ENCODE data around the gene DLX2. TPM values are rescaled to one million over a fixed set of nuclear protein-coding genes. Genes with fewer than 3 reads are reported as not detected.

DLX2 gene
- not detected in 2 replicates for total RNA-seq

GRCh38 chr2:172102391-172103359 lies at the start of gene DLX2:
DLX2 (minus strand) TSS chr2:172102900; CDS start chr2:172102538, 362 bp downstream.

DNA sequence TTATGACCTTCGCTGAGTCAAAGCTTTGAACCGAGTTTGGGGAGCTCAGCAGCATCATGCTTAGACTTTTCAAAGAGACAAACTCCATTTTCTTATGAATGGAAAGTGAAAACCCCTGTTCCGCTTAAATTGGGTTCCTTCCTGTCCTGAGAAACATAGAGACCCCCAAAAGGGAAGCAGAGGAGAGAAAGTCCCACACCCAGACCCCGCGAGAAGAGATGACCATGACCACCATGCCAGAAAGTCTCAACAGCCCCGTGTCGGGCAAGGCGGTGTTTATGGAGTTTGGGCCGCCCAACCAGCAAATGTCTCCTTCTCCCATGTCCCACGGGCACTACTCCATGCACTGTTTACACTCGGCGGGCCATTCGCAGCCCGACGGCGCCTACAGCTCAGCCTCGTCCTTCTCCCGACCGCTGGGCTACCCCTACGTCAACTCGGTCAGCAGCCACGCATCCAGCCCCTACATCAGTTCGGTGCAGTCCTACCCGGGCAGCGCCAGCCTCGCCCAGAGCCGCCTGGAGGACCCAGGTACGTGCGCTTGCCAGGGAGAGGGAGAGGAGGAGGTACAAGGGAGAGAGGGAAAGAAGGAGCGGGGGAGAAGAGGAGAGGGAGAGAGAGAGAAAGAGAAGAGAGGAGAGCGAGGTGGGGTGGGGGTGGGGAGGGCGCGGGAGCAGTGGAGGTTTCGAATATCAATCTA lies 17.1 kb downstream of the DLX2 start, which contains the start of gene DLX1:
Gene DLX1, plus strand, starts transcription at position 48 of the 700 bp plus-strand sequence. Its CDS starts 171 bp downstream, at position 219.

Other genes starting within 250 kb of the DLX2 start
- 21.1 and 25.4 TPM in 2 replicates for gene SLC25A12, start 208.7 kb downstream of the DLX2 start, total RNA-seq
- 81.0 and 86.7 TPM in 2 replicates for gene HAT1, start 180.4 kb downstream of the DLX2 start, total RNA-seq
- gene METAP1D, start 102.9 kb downstream of the DLX2 start, total RNA-seq, result 8.1 and 10.1 TPM in 2 replicates
- 0.07 TPM in 1 of 2 replicates, not detected in the other for gene DLX1, start 17.4 kb downstream of the DLX2 start, total RNA-seq